NOMO-1 treated with dmso at 0.1 percent for 144 hours (cell line): ENCODE results near the gene ALOX5.
"Not testable (repeated sequence)": the region's sequence is repeated elsewhere in the genome, so short reads cannot be mapped to it uniquely, and the experiment has no call there.

Source experiments
- DNase-seq: peaks from one replicate; lab custom pipeline; 2025; ENCODE audit not compliant: unreplicated experiment; lab: John Stamatoyannopoulos, UW

The ALOX5 gene

GRCh38 chr10:45461034-45461433 lies 87.0 kb downstream of the ALOX5 start:
- no peak for DNase-seq

- DNase-seq = no peak
Measured at GRCh38 chr10:45463244-45464116, 89.5 kb downstream of the ALOX5 start.

- DNase-seq = peak; percentile 65
Measured at GRCh38 chr10:45464958-45465567, 91.0 kb downstream of the ALOX5 start.

GRCh38 chr10:45466784-45467183 lies 92.8 kb downstream of the ALOX5 start:
- DNase-seq = no peak

GRCh38 chr10:45468079-45468478 lies 94.1 kb downstream of the ALOX5 start:
- DNase-seq = no peak

GRCh38 chr10:45470098-45471012 lies 96.3 kb downstream of the ALOX5 start:
- DNase-seq = no peak

GRCh38 chr10:45471059-45471458 lies 97.0 kb downstream of the ALOX5 start:
- no peak for DNase-seq

GRCh38 chr10:45471531-45472310 lies 97.7 kb downstream of the ALOX5 start:
- DNase-seq = no peak

GRCh38 chr10:45473126-45473525 lies 99.1 kb downstream of the ALOX5 start:
- DNase-seq = no peak

- no peak for DNase-seq
Measured at GRCh38 chr10:45476559-45476958, 102.5 kb downstream of the ALOX5 start.

GRCh38 chr10:45480294-45480693 lies 106.3 kb downstream of the ALOX5 start:
- DNase-seq = no peak

GRCh38 chr10:45481100-45481499 lies 107.1 kb downstream of the ALOX5 start:
- not testable (repeated sequence) for DNase-seq

GRCh38 chr10:45483002-45483401 lies 109.0 kb downstream of the ALOX5 start:
- DNase-seq = no peak

GRCh38 chr10:45487735-45488134 lies 113.7 kb downstream of the ALOX5 start:
- no peak for DNase-seq

GRCh38 chr10:45488365-45488764 lies 114.3 kb downstream of the ALOX5 start:
- no peak for DNase-seq

- no peak for DNase-seq
Measured at GRCh38 chr10:45490277-45490676, 116.3 kb downstream of the ALOX5 start.

GRCh38 chr10:45491061-45491460 lies 117.0 kb downstream of the ALOX5 start:
- no peak for DNase-seq
